ENCODE data around the gene TM9SF1. TPM values are rescaled to one million over a fixed set of nuclear protein-coding genes. Genes with fewer than 3 reads are reported as not detected.

Gene TM9SF1
- total RNA-seq, 1 donor from 2014 or later, result 9.8 TPM

DNA sequence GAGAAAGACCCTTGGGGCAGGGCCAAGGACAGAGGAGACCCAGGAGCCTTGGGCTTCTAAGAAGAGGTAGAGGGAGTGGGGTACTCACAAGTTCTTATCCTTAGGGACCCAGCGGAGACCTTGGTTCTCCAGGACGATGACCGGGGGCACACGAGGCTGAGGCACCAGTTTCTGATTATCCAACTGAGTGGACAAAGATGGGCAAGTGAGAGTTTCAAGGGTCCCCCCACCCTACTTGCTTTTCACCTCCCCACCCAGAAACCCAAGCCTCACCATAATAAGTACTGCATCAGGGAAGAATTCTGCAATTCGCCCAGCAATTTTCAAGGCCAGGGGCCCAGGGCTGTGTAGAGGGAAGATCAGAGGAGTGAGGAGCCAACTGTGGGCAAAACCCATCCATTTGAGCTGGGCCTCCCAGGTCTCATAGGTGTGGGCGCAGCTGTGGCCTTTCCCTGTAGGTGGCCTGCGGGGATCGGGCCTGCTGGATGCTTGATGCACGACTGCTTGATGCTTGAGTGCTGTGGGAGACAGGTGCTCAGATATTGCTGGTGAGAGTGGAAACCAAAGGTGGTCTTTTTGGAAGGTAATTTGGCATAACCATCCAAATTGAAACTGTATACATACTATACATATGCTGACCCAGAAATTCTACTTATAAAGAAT lies 55.8 kb downstream of the TM9SF1 start:
- DNase-seq (ENCODE audit: low spot score in 2 of 2), result no peak
- no peak for FAIRE-seq

Small RNA genes within 50 kb of the gene (small RNA-seq; reads per million reads assigned to genes)
- gene AL136295.4 (not detected), gene CHMP4A (not detected), gene IPO4 (not detected), gene IRF9 (not detected), gene MDP1 (0.10 reads per million), gene RNA5SP383 (0.08 reads per million)

Other genes with a start within 250 kb of the TM9SF1 start
- gene DHRS4, start 241.7 kb downstream of the TM9SF1 start, total RNA-seq, result 7.3 TPM
- gene DHRS4L2, start 206.5 kb downstream of the TM9SF1 start, total RNA-seq, result 3.3 TPM
- 18.8 TPM for gene CARMIL3, start 143.4 kb downstream of the TM9SF1 start, total RNA-seq
- gene CPNE6, start 123.9 kb downstream of the TM9SF1 start, total RNA-seq, result 35.5 TPM
- 1.6 TPM for gene PCK2, start 101.1 kb downstream of the TM9SF1 start, total RNA-seq
- 56.7 TPM for gene DCAF11, start 80.7 kb downstream of the TM9SF1 start, total RNA-seq
- 1.2 TPM for gene NRL, start 80.5 kb downstream of the TM9SF1 start, total RNA-seq
- 0.41 TPM for gene FITM1, start 64.8 kb downstream of the TM9SF1 start, total RNA-seq
- gene PSME1, start 59.2 kb downstream of the TM9SF1 start, total RNA-seq, result 20.4 TPM
- gene EMC9, start 53.9 kb downstream of the TM9SF1 start, total RNA-seq, result 8.6 TPM
- gene PSME2, start 48.8 kb downstream of the TM9SF1 start, total RNA-seq, result 25.7 TPM
- 23.2 TPM for gene RNF31, start 47.9 kb downstream of the TM9SF1 start, total RNA-seq
- 12.2 TPM for gene IRF9, start 34.2 kb downstream of the TM9SF1 start, total RNA-seq
- gene REC8, start 23.4 kb downstream of the TM9SF1 start, total RNA-seq, result 15.1 TPM
- 12.6 TPM for gene IPO4, start 6.6 kb downstream of the TM9SF1 start, total RNA-seq
- not detected for gene TSSK4, start 10.3 kb upstream of the TM9SF1 start, total RNA-seq
- gene CHMP4A, start 18.0 kb upstream of the TM9SF1 start, total RNA-seq, result 40.4 TPM
- gene MDP1, start 20.6 kb upstream of the TM9SF1 start, total RNA-seq, result 18.8 TPM
- 62.8 TPM for gene NEDD8, start 36.9 kb upstream of the TM9SF1 start, total RNA-seq
- 51.8 TPM for gene GMPR2, start 37.5 kb upstream of the TM9SF1 start, total RNA-seq
- gene TINF2, start 47.2 kb upstream of the TM9SF1 start, total RNA-seq, result 42.4 TPM
- gene TGM1, start 67.7 kb upstream of the TM9SF1 start, total RNA-seq, result 0.82 TPM
- gene RABGGTA, start 76.2 kb upstream of the TM9SF1 start, total RNA-seq, result 25.7 TPM
- gene DHRS1, start 104.3 kb upstream of the TM9SF1 start, total RNA-seq, result 8.2 TPM
- 22.8 TPM for gene NOP9, start 104.4 kb upstream of the TM9SF1 start, total RNA-seq
- gene CIDEB, start 112.5 kb upstream of the TM9SF1 start, total RNA-seq, result 2.0 TPM
- gene LTB4R2, start 114.7 kb upstream of the TM9SF1 start, total RNA-seq, result 1.6 TPM
- gene LTB4R, start 116.1 kb upstream of the TM9SF1 start, total RNA-seq, result 1.2 TPM
- 0.82 TPM for gene ADCY4, start 139.6 kb upstream of the TM9SF1 start, total RNA-seq
- under 0.01 TPM for gene RIPK3, start 144.6 kb upstream of the TM9SF1 start, total RNA-seq
- gene NFATC4, start 172.7 kb upstream of the TM9SF1 start, total RNA-seq, result 2.9 TPM
- 9.8 TPM for gene NYNRIN, start 203.6 kb upstream of the TM9SF1 start, total RNA-seq
- gene CBLN3, start 234.2 kb upstream of the TM9SF1 start, total RNA-seq, result not detected
- gene KHNYN, start 234.5 kb upstream of the TM9SF1 start, total RNA-seq, result 13.9 TPM
- gene SDR39U1, start 247.3 kb upstream of the TM9SF1 start, total RNA-seq, result 16.3 TPM